HepG2 (cell line): ENCODE data around the gene CMYA5. TPM values are rescaled to one million over a fixed set of nuclear protein-coding genes. Genes with fewer than 3 reads are reported as not detected.

Experiments used
- ATAC-seq: fragments of 200-7000 bp; cut with Tn5 transposase; 3 replicates; pipeline ENCODE4 v1.9.1; 2020; ENCODE audit warnings: mild to moderate bottlenecking, moderate library complexity
- BruUV-seq: library from RNA; stranded (reverse); fragments of 400-500 nt; replicated peaks from 2 replicates; lab custom pipeline; 2021; lab: Mats Ljungman, UMichigan
- CTCF ChIA-PET: fragments of 300-600 bp; formaldehyde crosslinking; extraction: SDS; loops from one replicate; lab custom pipeline; 2021; ENCODE audit warnings: low total read pairs, inconsistent platforms, low intra/inter-chr PET ratio; lab: Yijun Ruan, JAX
- POLR2A ChIA-PET: fragments of 350-600 bp; sonication (Branson Sonifier 250); formaldehyde crosslinking; loops from one replicate; lab custom pipeline; 2020; ENCODE audit warnings: antibody characterized with exemption, inconsistent platforms; lab: Yijun Ruan, JAX
- DNase-seq: peaks from one replicate; pipeline ENCODE4 v3.0.0-alpha.2; 2015; ENCODE audit warnings: low spot score
- FAIRE-seq: peaks from 3 replicates; lab custom pipeline; 2011; peaks lifted over from hg19 to GRCh38; lab: Jason Lieb, UNC
- H2AFZ ChIP-seq: one replicate; pipeline ENCODE4 v1.6.1; 2011; ENCODE audit warnings: low read length, inconsistent platforms
- H3K27ac ChIP-seq: fragments of 300-600 bp; 3 replicates; pipeline ENCODE4 v1.8.0; 2011; ENCODE audit warnings: mixed run types, mild to moderate bottlenecking, mixed read lengths, low read length, inconsistent platforms; ENCODE audit not compliant: insufficient read depth; ENCODE audit errors: extremely low read length
- H3K27me3 ChIP-seq, 2 experiments: fragments of 200-600 bp in 1 of 2; 2 replicates in 1 of 2; 3 replicates in 1 of 2; pipeline versions ENCODE4 v1.6.0 to v1.8.0; 2011; ENCODE audit warnings: low read length in 2 of 2, mild to moderate bottlenecking in 2 of 2, moderate library complexity in 2 of 2, inconsistent platforms in 1 of 2; ENCODE audit not compliant: insufficient read depth in 2 of 2, control insufficient read depth in 1 of 2
- H3K36me3 ChIP-seq, 2 experiments: fragments of 200-600 bp in 1 of 2; replicated peaks in 1 of 2; 2 replicates in 1 of 2; 3 replicates in 1 of 2; pipeline versions ENCODE4 v1.5.1 to v1.8.0; 2011; ENCODE audit warnings: low read length in 2 of 2, inconsistent platforms in 1 of 2; ENCODE audit not compliant: insufficient read depth in 2 of 2, control insufficient read depth in 1 of 2
- H3K4me1 ChIP-seq: 2 replicates; pipeline ENCODE4 v1.5.1; 2012; ENCODE audit warnings: low read length, inconsistent platforms; ENCODE audit not compliant: insufficient read depth
- H3K4me2 ChIP-seq: 2 replicates; pipeline ENCODE4 v1.6.0; 2011; ENCODE audit warnings: low read depth, low read length, inconsistent platforms
- H3K4me3 ChIP-seq, 3 experiments: fragments of 200-600 bp in 1 of 3; sonication (generic), shearing (Covaris generic) in 1 of 3; replicated peaks in 1 of 3; 2 replicates each; pipeline ENCODE4 v1.5.1; 2011 to 2016; ENCODE audit warnings: low read length in 3 of 3, inconsistent platforms in 2 of 3, low read depth in 2 of 3, mild to moderate bottlenecking in 2 of 3, control low read depth in 1 of 3, mixed read lengths in 1 of 3; ENCODE audit not compliant: insufficient read depth in 1 of 3
- H3K79me2 ChIP-seq: one replicate; pipeline ENCODE4 v1.6.1; 2011; ENCODE audit warnings: low read length, inconsistent platforms; ENCODE audit not compliant: insufficient read depth
- H3K9ac ChIP-seq: 2 replicates; pipeline ENCODE4 v1.6.0; 2011; ENCODE audit warnings: mild to moderate bottlenecking, low read depth, low read length, inconsistent platforms; ENCODE audit not compliant: insufficient read depth
- H3K9me3 ChIP-seq: 2 replicates; pipeline ENCODE4 v1.5.1; 2012; ENCODE audit warnings: mild to moderate bottlenecking, low read length
- H4K20me1 ChIP-seq: 2 replicates; pipeline ENCODE4 v1.6.0; 2011; ENCODE audit warnings: inconsistent platforms, mild to moderate bottlenecking, low read length, moderate library complexity; ENCODE audit not compliant: insufficient read depth
- AGO1 ChIP-seq: fragments of 200-400 bp; formaldehyde crosslinking; IDR thresholded peaks from 2 replicates; pipeline ENCODE4 v1.6.1; 2017; ENCODE audit warnings: mild to moderate bottlenecking, low read depth, low read length, moderate library complexity; ENCODE audit not compliant: poor library complexity, severe bottlenecking
- BRCA1 ChIP-seq: sonication (generic); formaldehyde crosslinking; IDR thresholded peaks from 2 replicates; pipeline ENCODE4 v1.4.0; 2020; ENCODE audit warnings: missing genetic modification reagents
- CEBPB ChIP-seq: IDR thresholded peaks from 2 replicates; pipeline ENCODE4 v1.6.1; 2011; ENCODE audit warnings: low read depth, low read length, improper control_type of control experiment, borderline replicate concordance
- KDM6A ChIP-seq: IDR thresholded peaks from 2 replicates; pipeline ENCODE4 v1.6.1; 2016; ENCODE audit warnings: low read depth
- MAFF ChIP-seq: IDR thresholded peaks from 2 replicates; pipeline ENCODE4 v1.6.1; 2011; ENCODE audit warnings: low read depth, low read length, improper control_type of control experiment
- MATR3 ChIP-seq: sonication (generic); formaldehyde crosslinking; IDR thresholded peaks from 2 replicates; pipeline ENCODE4 v1.4.0; 2020; ENCODE audit warnings: missing genetic modification reagents
- MBNL3 ChIP-seq: fragments of 250-450 bp; sonication (Bioruptor Pico); conservative IDR thresholded peaks from 2 replicates; pipeline ENCODE4 v1.8.0; 2022; ENCODE audit warnings: mild to moderate bottlenecking, inconsistent platforms
- PHF5A ChIP-seq: IDR thresholded peaks from one replicate; pipeline ENCODE4 v1.6.1; 2018; ENCODE audit warnings: low read depth, missing genetic modification reagents; ENCODE audit not compliant: unreplicated experiment
- RBFOX2 ChIP-seq: fragments of 200-400 bp; formaldehyde crosslinking; IDR thresholded peaks from 2 replicates; pipeline ENCODE4 v1.6.1; 2017; ENCODE audit warnings: low read depth, mild to moderate bottlenecking, low read length
- SMAD1 ChIP-seq: sonication (generic); formaldehyde crosslinking; IDR thresholded peaks from 2 replicates; pipeline ENCODE4 v1.4.0; 2020; ENCODE audit warnings: missing genetic modification reagents, low read depth, mild to moderate bottlenecking, borderline replicate concordance
- SRSF1 ChIP-seq: fragments of 200-400 bp; formaldehyde crosslinking; optimal IDR thresholded peaks from 2 replicates; pipeline ENCODE3; 2017; ENCODE audit warnings: mild to moderate bottlenecking, low read depth, low read length, moderate library complexity
- TEF ChIP-seq: sonication (generic); formaldehyde crosslinking; IDR thresholded peaks from 2 replicates; pipeline ENCODE4 v1.5.0; 2020; ENCODE audit warnings: missing genetic modification reagents
- ZBTB1 ChIP-seq: sonication (generic); formaldehyde crosslinking; IDR thresholded peaks from 2 replicates; pipeline ENCODE4 v1.4.0; 2020; ENCODE audit warnings: missing genetic modification reagents, borderline replicate concordance
- ZBTB8A ChIP-seq: sonication (generic); formaldehyde crosslinking; IDR thresholded peaks from 2 replicates; pipeline ENCODE4 v1.4.0; 2020; ENCODE audit warnings: mild to moderate bottlenecking, low read depth, missing genetic modification reagents, borderline replicate concordance
- ZNF136 ChIP-seq: sonication (generic); formaldehyde crosslinking; IDR thresholded peaks from 2 replicates; pipeline ENCODE4 v1.8.1; 2022; ENCODE audit warnings: low read depth, mild to moderate bottlenecking, moderate library complexity, missing genetic modification reagents
- ZNF282 ChIP-seq: fragments of 450-650 bp; IDR thresholded peaks from 2 replicates; pipeline ENCODE4 v1.6.1; 2018; ENCODE audit not compliant: partially characterized antibody
- ZNF567 ChIP-seq: sonication (generic); formaldehyde crosslinking; IDR thresholded peaks from 2 replicates; pipeline ENCODE4 v1.8.1; 2023; ENCODE audit warnings: mild to moderate bottlenecking, missing genetic modification reagents, borderline replicate concordance
- ZSCAN5A ChIP-seq: sonication (generic); formaldehyde crosslinking; IDR thresholded peaks from 2 replicates; pipeline ENCODE4 v1.8.0; 2022; ENCODE audit warnings: mild to moderate bottlenecking, missing genetic modification reagents, borderline replicate concordance
- WGBS: methylation state at CpG from one replicate; pipeline ENCODE4 v1.1.6; 2017; ENCODE audit warnings: low lambda C conversion rate; 5-methylcytosine and 5-hydroxymethylcytosine counted together
- in situ Hi-C: cut with HindIII; loops from 2 replicates; pipeline ENCODE4 v1.10.0; 2017; ENCODE audit warnings: low pct_unique_long_range_greater_than_20kb; ENCODE audit not compliant: extremely low pct_ligation_motif_present
- intact Hi-C: fragments of 100-400 bp; cut with micrococcal nuclease; formaldehyde crosslinking; loops from one replicate; pipeline ENCODE4 v1.10.0; 2022; ENCODE audit not compliant: unreplicated experiment
- polyA plus RNA-seq, 8 experiments: library from polyadenylated mRNA; depleted of rRNA in 3 of 8; stranded (reverse) in 7 of 8; unstranded in 1 of 8; fragments of >200 nt; fragmentation: Illumina TruSeq in 4 of 8; extraction: Trizol in 4 of 8; gene quantifications; 2 replicates each; pipeline versions ENCODE4 v1.2.1 to v1.2.3, GENCODE V29; 2011 to 2016; ENCODE audit warnings: low read depth in 4 of 8, missing spikeins in 1 of 8, mixed read lengths in 1 of 8; ENCODE audit not compliant: insufficient read depth in 1 of 8
- total RNA-seq, 5 experiments: library from RNA; depleted of rRNA; stranded (reverse); fragments of >200 nt; fragmentation: Illumina TruSeq; extraction: Trizol; gene quantifications; 2 replicates each; pipeline ENCODE4 v1.2.3, GENCODE V29; 2016; ENCODE audit warnings: low read depth in 1 of 5
- TF ChIP-seq, protein P1 (sequence below): IDR thresholded peaks from 2 replicates; pipeline ENCODE4 v1.6.1; 2012; ENCODE audit warnings: inconsistent platforms
- TF ChIP-seq, protein P2 (sequence below): sonication (generic); formaldehyde crosslinking; IDR thresholded peaks from 2 replicates; pipeline ENCODE4 v1.4.0; 2020; ENCODE audit warnings: mild to moderate bottlenecking, missing genetic modification reagents

Gene CMYA5
- total and polyA plus RNA-seq, 2 of the 13 experiments (the other 11 are each of a cell fraction or from before 2014, with no cell fraction given): 0.13 to 0.51 TPM

GRCh38 chr5:79753877-79754645 is 64.4 kb downstream of the CMYA5 start (continued):
- TF ChIP-seq ZSCAN5A (CRISPR knock-in tag): no peak
- TF ChIP-seq MBNL3 (CRISPR knock-in tag): no peak
- no peak for TF ChIP-seq SMAD1
- TF ChIP-seq RBFOX2: no peak
- TF ChIP-seq AGO1: no peak
- TF ChIP-seq TEF (CRISPR knock-in tag): no peak

GRCh38 chr5:79754865-79755555 is 65.4 kb downstream of the CMYA5 start:
- H3K9me3 ChIP-seq: no peaks in the 10 kb centered on the region
- peak; percentile 87 for DNase-seq
- peaks cover 55% of the 10 kb centered on the region for H3K4me1 ChIP-seq
- H3K27me3 ChIP-seq: peaks cover 0 to 1% of the 10 kb centered on the region in 2 experiments; a peak in 1 of 5 replicates
- no TSS peak for BruUV-seq
- in situ Hi-C loops (no loop called here), intact Hi-C loops (no loop called here)
- no peaks in the 10 kb centered on the region for H3K36me3 ChIP-seq
- no peaks in the 10 kb centered on the region for H3K79me2 ChIP-seq
- ChIA-PET POLR2A (interaction anchor here (1.3 kb wide), 1 partner anchor 10 kb away, joined by 5 read pairs; no protein-coding TSS in a partner anchor), CTCF (no interaction called here)
- no peaks in the 10 kb centered on the region for H4K20me1 ChIP-seq
- peak; percentile 92 for ATAC-seq
- no peak overlapping the region for H2AFZ ChIP-seq
- H3K9ac ChIP-seq: no peak overlapping the region
- H3K27ac ChIP-seq: peak overlapping the region; percentile 66
- peak; percentile 99 for FAIRE-seq
- WGBS: 47% methylated on average over 7 of the region's 7 CpGs
- H3K4me3 ChIP-seq: peak overlapping the region in 1 of 3 experiments; percentile 44; a peak in 2 of 6 replicates
- peak overlapping the region; percentile 62 for H3K4me2 ChIP-seq
- TF ChIP-seq MAFF: no peak
- TF ChIP-seq ZBTB8A (CRISPR knock-in tag): no peak
- no peak for TF ChIP-seq ZNF567 (CRISPR knock-in tag)
- no peak for TF ChIP-seq SRSF1
- no peak for TF ChIP-seq ZBTB1 (CRISPR knock-in tag)
- no peak for TF ChIP-seq ZNF282
- TF ChIP-seq KDM6A (CRISPR knock-in tag): peak; percentile 91
- TF ChIP-seq, protein P1, sequence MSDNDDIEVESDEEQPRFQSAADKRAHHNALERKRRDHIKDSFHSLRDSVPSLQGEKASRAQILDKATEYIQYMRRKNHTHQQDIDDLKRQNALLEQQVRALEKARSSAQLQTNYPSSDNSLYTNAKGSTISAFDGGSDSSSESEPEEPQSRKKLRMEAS: no peak
- no peak for TF ChIP-seq BRCA1 (CRISPR knock-in tag)
- TF ChIP-seq PHF5A (CRISPR knock-in tag): no peak
- TF ChIP-seq CEBPB: no peak
- TF ChIP-seq MATR3: no peak
- TF ChIP-seq, protein P2, sequence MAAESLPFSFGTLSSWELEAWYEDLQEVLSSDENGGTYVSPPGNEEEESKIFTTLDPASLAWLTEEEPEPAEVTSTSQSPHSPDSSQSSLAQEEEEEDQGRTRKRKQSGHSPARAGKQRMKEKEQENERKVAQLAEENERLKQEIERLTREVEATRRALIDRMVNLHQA (CRISPR knock-in tag): 0 out of 2 replicates have a peak, but pooled peaks have one; percentile 0
- TF ChIP-seq ZNF136 (CRISPR knock-in tag): no peak
